MCF 10A (cell line): Measurements from ENCODE around the gene GPR137B. TPM values are rescaled to one million over a fixed set of nuclear protein-coding genes. Genes with fewer than 3 reads are reported as not detected.

Source experiments
- BruUV-seq: library from RNA; stranded (reverse); fragments of 400-500 nt; replicated peaks from 2 replicates; lab custom pipeline; 2021; lab: Mats Ljungman, UMichigan
- CTCF ChIA-PET: fragments of 300-600 bp; sonication (Branson Sonifier 250); formaldehyde crosslinking; extraction: SDS; loops from one replicate; lab custom pipeline; 2021; ENCODE audit warnings: antibody characterized with exemption, inconsistent platforms; lab: Yijun Ruan, JAX
- POLR2A ChIA-PET: fragments of 300-600, 350-650 bp; sonication (Branson Sonifier 250); formaldehyde crosslinking; extraction: SDS; loops from one replicate; lab custom pipeline; 2020; ENCODE audit warnings: antibody characterized with exemption, inconsistent platforms; lab: Yijun Ruan, JAX
- DNase-seq: peaks from one replicate; pipeline ENCODE4 v3.0.0-alpha.2; 2018; ENCODE audit not compliant: unreplicated experiment
- H3K27ac Mint-ChIP-seq: one replicate; pipeline ENCODE4 v1.8.0; 2022; ENCODE audit warnings: mild to moderate bottlenecking, low read depth, mixed read lengths; ENCODE audit not compliant: unreplicated experiment
- H3K27me3 Mint-ChIP-seq: one replicate; pipeline ENCODE4 v1.8.0; 2022; ENCODE audit warnings: mixed read lengths; ENCODE audit not compliant: insufficient read depth, unreplicated experiment
- H3K36me3 Mint-ChIP-seq: one replicate; pipeline ENCODE4 v1.8.0; 2022; ENCODE audit warnings: mild to moderate bottlenecking, moderate library complexity, mixed read lengths; ENCODE audit not compliant: insufficient read depth, unreplicated experiment
- H3K4me1 Mint-ChIP-seq: one replicate; pipeline ENCODE4 v1.8.0; 2022; ENCODE audit warnings: mixed read lengths; ENCODE audit not compliant: insufficient read depth, unreplicated experiment
- H3K4me3 Mint-ChIP-seq: one replicate; pipeline ENCODE4 v1.8.0; 2022; ENCODE audit warnings: mild to moderate bottlenecking, moderate library complexity, mixed read lengths; ENCODE audit not compliant: unreplicated experiment
- H3K9me3 Mint-ChIP-seq: one replicate; pipeline ENCODE4 v1.8.0; 2022; ENCODE audit warnings: mixed read lengths; ENCODE audit not compliant: unreplicated experiment
- intact Hi-C: fragments of 100-400 bp; cut with micrococcal nuclease; formaldehyde crosslinking; loops from 2 replicates; pipeline ENCODE4 v1.14.1; 2022
- total RNA-seq: library from RNA; stranded (reverse); gene quantifications from 2 replicates; pipeline ENCODE4 v1.2.3, GENCODE V29; 2022
- TF ChIP-seq, protein P1 (sequence below): fragments of 200-600 bp; IDR thresholded peaks from one replicate; pipeline ENCODE4 v1.8.0; 2022; ENCODE audit warnings: antibody characterized with exemption, mild to moderate bottlenecking; ENCODE audit not compliant: unreplicated experiment

GPR137B gene
- total RNA-seq, 1 experiment from 2014 or later: 8.4 TPM

GRCh38 chr1:236132420-236133046 is 9.8 kb upstream of the GPR137B start:
- CTCF ChIA-PET: interaction anchor here (0.7 to 1.4 kb wide), 6 partner anchors 22 to 369 kb away, joined by 3 to 7 read pairs (median 4); no protein-coding TSS in a partner anchor
- POLR2A ChIA-PET: interaction anchor here (0.6 to 1.7 kb wide), 2 partner anchors 9 to 1669 kb away, joined by 3 to 6 read pairs; no protein-coding TSS in a partner anchor
- no TSS peak for BruUV-seq
- Mint-ChIP-seq H3K4me3 (no peak overlapping the region), H3K27ac (no peak overlapping the region), H3K4me1 (no peaks in the 10 kb centered on the region), H3K27me3 (peaks cover 30% of the 10 kb centered on the region), H3K36me3 (no peaks in the 10 kb centered on the region), H3K9me3 (no peaks in the 10 kb centered on the region)
- TF ChIP-seq, protein P1, sequence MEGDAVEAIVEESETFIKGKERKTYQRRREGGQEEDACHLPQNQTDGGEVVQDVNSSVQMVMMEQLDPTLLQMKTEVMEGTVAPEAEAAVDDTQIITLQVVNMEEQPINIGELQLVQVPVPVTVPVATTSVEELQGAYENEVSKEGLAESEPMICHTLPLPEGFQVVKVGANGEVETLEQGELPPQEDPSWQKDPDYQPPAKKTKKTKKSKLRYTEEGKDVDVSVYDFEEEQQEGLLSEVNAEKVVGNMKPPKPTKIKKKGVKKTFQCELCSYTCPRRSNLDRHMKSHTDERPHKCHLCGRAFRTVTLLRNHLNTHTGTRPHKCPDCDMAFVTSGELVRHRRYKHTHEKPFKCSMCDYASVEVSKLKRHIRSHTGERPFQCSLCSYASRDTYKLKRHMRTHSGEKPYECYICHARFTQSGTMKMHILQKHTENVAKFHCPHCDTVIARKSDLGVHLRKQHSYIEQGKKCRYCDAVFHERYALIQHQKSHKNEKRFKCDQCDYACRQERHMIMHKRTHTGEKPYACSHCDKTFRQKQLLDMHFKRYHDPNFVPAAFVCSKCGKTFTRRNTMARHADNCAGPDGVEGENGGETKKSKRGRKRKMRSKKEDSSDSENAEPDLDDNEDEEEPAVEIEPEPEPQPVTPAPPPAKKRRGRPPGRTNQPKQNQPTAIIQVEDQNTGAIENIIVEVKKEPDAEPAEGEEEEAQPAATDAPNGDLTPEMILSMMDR: no peak
- intact Hi-C loops: no loop called here
- no peak for DNase-seq

- TF ChIP-seq, protein P1: no peak
- ChIA-PET POLR2A (interaction anchor here (1.7 kb wide), 1 partner anchor 8 kb away, joined by 6 read pairs; no protein-coding TSS in a partner anchor), CTCF (interaction anchor here (0.8 to 1.4 kb wide), 4 partner anchors 9 to 368 kb away, joined by 3 to 5 read pairs (median 4); no protein-coding TSS in a partner anchor)
- Mint-ChIP-seq H3K9me3 (no peaks in the 10 kb centered on the region), H3K4me1 (no peaks in the 10 kb centered on the region), H3K36me3 (no peaks in the 10 kb centered on the region), H3K27me3 (peaks cover 38% of the 10 kb centered on the region), H3K27ac (no peak overlapping the region), H3K4me3 (no peak overlapping the region)
- intact Hi-C loops: no loop called here
- no peak for DNase-seq
- no TSS peak for BruUV-seq
These were observed 9.0 kb upstream of the GPR137B start for GRCh38 chr1:236133339-236133738.

GRCh38 chr1:236133802-236134201 is 8.5 kb upstream of the GPR137B start:
- intact Hi-C loops: no loop called here
- H3K36me3 Mint-ChIP-seq: no peaks in the 10 kb centered on the region
- peaks cover 43% of the 10 kb centered on the region for H3K27me3 Mint-ChIP-seq
- TF ChIP-seq, protein P1: no peak
- H3K9me3 Mint-ChIP-seq: no peaks in the 10 kb centered on the region
- ChIA-PET POLR2A (interaction anchor here (0.6 kb wide), 1 partner anchor 342 kb away, joined by 3 read pairs; no protein-coding TSS in a partner anchor), CTCF (interaction anchor here (0.6 to 0.9 kb wide), 3 partner anchors 9 to 1443 kb away, joined by 3 to 6 read pairs (median 3); no protein-coding TSS in a partner anchor)
- no peak overlapping the region for H3K27ac Mint-ChIP-seq
- no peaks in the 10 kb centered on the region for H3K4me1 Mint-ChIP-seq
- BruUV-seq: no TSS peak
- no peak for DNase-seq
- H3K4me3 Mint-ChIP-seq: no peak overlapping the region

DNA sequence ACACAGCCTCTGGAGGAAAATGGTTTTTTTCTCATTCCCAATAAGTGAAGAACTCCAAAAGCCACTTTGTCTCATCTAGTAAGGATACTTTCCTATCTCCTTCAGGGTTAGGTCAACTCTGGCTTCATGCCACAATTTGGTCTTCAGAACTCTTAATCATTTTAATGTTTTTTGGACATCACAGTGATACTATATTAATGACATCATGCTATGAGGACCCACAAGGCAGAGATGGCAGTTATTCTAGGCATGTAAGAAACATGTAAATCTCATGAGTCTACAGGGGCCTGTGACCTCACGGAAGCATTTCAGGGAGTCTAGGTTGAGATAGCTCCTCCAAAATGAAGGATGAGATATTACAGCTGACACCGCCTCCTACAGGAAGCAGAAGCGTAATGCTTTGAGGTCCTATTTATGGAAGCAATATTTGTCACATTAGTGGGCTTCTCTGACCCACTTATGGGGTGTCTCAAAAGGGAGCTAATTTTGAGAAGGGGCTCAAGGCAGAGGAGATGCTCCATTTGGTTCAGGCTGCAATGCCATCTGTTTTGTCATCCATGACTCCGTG is 5.0 kb upstream of the GPR137B start:
- intact Hi-C loops: no loop called here
- ChIA-PET CTCF (interaction anchor here (0.6 to 1.6 kb wide), 5 partner anchors 14 to 363 kb away, joined by 3 to 6 read pairs (median 4); no protein-coding TSS in a partner anchor), POLR2A (interaction anchor here (1.2 kb wide), 1 partner anchor 9 kb away, joined by 3 read pairs; no protein-coding TSS in a partner anchor)
- Mint-ChIP-seq H3K9me3 (no peaks in the 10 kb centered on the region), H3K4me3 (no peak overlapping the region), H3K4me1 (no peaks in the 10 kb centered on the region), H3K27ac (no peak overlapping the region), H3K36me3 (no peaks in the 10 kb centered on the region), H3K27me3 (peaks cover 72% of the 10 kb centered on the region)
- BruUV-seq: no TSS peak
- TF ChIP-seq, protein P1: no peak
- DNase-seq: no peak
